IMR-90 (cell line): Measurements from ENCODE around the gene SOST.

Experiments used
- CTCF ChIP-seq: conservative IDR thresholded peaks from 2 replicates; pipeline ENCODE4 v1.5.1; 2012; ENCODE audit warnings: mild to moderate bottlenecking, low read depth, low read length, improper control_type of control experiment
- FOS ChIP-seq: fragments of 150-350 bp; IDR thresholded peaks from 2 replicates; pipeline ENCODE4 v1.6.1; 2016; ENCODE audit warnings: low read depth, low read length
- MXI1 ChIP-seq: IDR thresholded peaks from 2 replicates; pipeline ENCODE4 v1.6.1; 2012; ENCODE audit warnings: low read depth, mild to moderate bottlenecking, low read length, moderate library complexity, borderline replicate concordance
- POLR2A ChIP-seq: IDR thresholded peaks from 2 replicates; pipeline ENCODE4 v1.6.1; 2012; ENCODE audit warnings: mild to moderate bottlenecking, low read depth, low read length
- SMC3 ChIP-seq: fragments of 150-350 bp; IDR thresholded peaks from 2 replicates; pipeline ENCODE4 v1.6.1; 2016; ENCODE audit warnings: low read depth, mild to moderate bottlenecking, antibody characterized with exemption, low read length, moderate library complexity
- USF2 ChIP-seq: fragments of 150-350 bp; IDR thresholded peaks from 2 replicates; pipeline ENCODE4 v1.6.1; 2017; ENCODE audit warnings: mild to moderate bottlenecking, antibody characterized with exemption, low read length, low read depth

- no peak for TF ChIP-seq CTCF
- no peak for TF ChIP-seq POLR2A
- no peak for TF ChIP-seq SMC3
- TF ChIP-seq USF2, result no peak
- no peak for TF ChIP-seq MXI1
- no peak for TF ChIP-seq FOS
Measured at GRCh38 chr17:43756201-43756600, 2.4 kb downstream of the SOST start.
